HFF-Myc (cell line): ENCODE data around the gene B3GLCT.

Experiments used
- DNase-seq: peaks from one replicate; pipeline ENCODE4 v3.0.0-alpha.2; 2011; ENCODE audit warnings: low read depth; ENCODE audit errors: extremely low read depth
- H3K4me3 ChIP-seq: replicated peaks from 2 replicates; pipeline ENCODE4 v1.5.1; 2011; ENCODE audit warnings: low read depth, mild to moderate bottlenecking, control low read depth, low read length
- CTCF ChIP-seq: IDR thresholded peaks from 2 replicates; pipeline ENCODE4 v1.5.1; 2012; ENCODE audit warnings: mild to moderate bottlenecking, low read depth, low read length, control low read depth; ENCODE audit errors: missing control alignments

B3GLCT gene

GRCh38 chr13:31246918-31247317, 47.1 kb downstream of the B3GLCT start:
- H3K4me3 ChIP-seq = no peak overlapping the region
- no peak for DNase-seq
- TF ChIP-seq CTCF = no peak

- no peak for TF ChIP-seq CTCF
- no peak for DNase-seq
Measured at GRCh38 chr13:31248361-31248760, 48.6 kb downstream of the B3GLCT start.

GRCh38 chr13:31248965-31249539, 49.3 kb downstream of the B3GLCT start:
- no peak for TF ChIP-seq CTCF
- no peak overlapping the region for H3K4me3 ChIP-seq
- DNase-seq = no peak

More at GRCh38 chr13:31248361-31248760, 48.6 kb downstream of the B3GLCT start:
- no peak overlapping the region for H3K4me3 ChIP-seq

- H3K4me3 ChIP-seq = no peak overlapping the region
- DNase-seq = no peak
- no peak for TF ChIP-seq CTCF
Measured at GRCh38 chr13:31250435-31250834, 50.7 kb downstream of the B3GLCT start.

GRCh38 chr13:31261241-31261640, 61.5 kb downstream of the B3GLCT start:
- DNase-seq = no peak
- TF ChIP-seq CTCF = no peak
- no peak overlapping the region for H3K4me3 ChIP-seq

GRCh38 chr13:31263346-31263745, 63.6 kb downstream of the B3GLCT start:
- no peak overlapping the region for H3K4me3 ChIP-seq
- no peak for TF ChIP-seq CTCF
- DNase-seq = no peak

GRCh38 chr13:31264151-31264550, 64.4 kb downstream of the B3GLCT start:
- H3K4me3 ChIP-seq = no peak overlapping the region
- no peak for TF ChIP-seq CTCF
- no peak for DNase-seq
